Chondrocyte (in vitro differentiated cells): Measurements from ENCODE around the gene TEX35. TPM values are rescaled to one million over a fixed set of nuclear protein-coding genes. Genes with fewer than 3 reads are reported as not detected.
A peak's percentile ranks its signal among the peaks of the same experiment; 100 is the strongest.

ENCODE experiments used
- DNase-seq: peaks from one replicate; pipeline ENCODE4 v3.0.0; 2021; ENCODE audit warnings: mixed read lengths, low spot score
- H3K27ac Mint-ChIP-seq: one replicate; pipeline ENCODE4 v1.8.0; 2021; ENCODE audit warnings: mild to moderate bottlenecking, moderate library complexity, mixed read lengths; ENCODE audit not compliant: unreplicated experiment
- H3K27me3 Mint-ChIP-seq: 2 replicates; pipeline ENCODE4 v1.8.0; 2021; ENCODE audit warnings: low read depth, mixed read lengths
- H3K36me3 Mint-ChIP-seq: 2 replicates; pipeline ENCODE4 v1.8.0; 2021; ENCODE audit warnings: low read depth, mixed read lengths
- H3K4me1 Mint-ChIP-seq: 2 replicates; pipeline ENCODE4 v1.8.0; 2021; ENCODE audit warnings: low read depth, mild to moderate bottlenecking, mixed read lengths
- H3K4me3 Mint-ChIP-seq: one replicate; pipeline ENCODE4 v1.8.0; 2021; ENCODE audit warnings: mild to moderate bottlenecking, moderate library complexity, mixed read lengths; ENCODE audit not compliant: unreplicated experiment
- H3K9me3 Mint-ChIP-seq: 2 replicates; pipeline ENCODE4 v1.8.0; 2021; ENCODE audit warnings: low read depth, mixed read lengths
- total RNA-seq: library from RNA; stranded (reverse); gene quantifications from 3 replicates; pipeline ENCODE4 v1.2.1, GENCODE V29; 2021
- TF ChIP-seq, protein P1 (sequence below): fragments of 200-600 bp; sonication (generic); IDR thresholded peaks from 2 replicates; pipeline ENCODE4 v1.5.0; 2021; ENCODE audit warnings: antibody characterized with exemption, mild to moderate bottlenecking, moderate library complexity

TEX35 gene
- total RNA-seq, 1 donor from 2014 or later: not detected

DNA sequence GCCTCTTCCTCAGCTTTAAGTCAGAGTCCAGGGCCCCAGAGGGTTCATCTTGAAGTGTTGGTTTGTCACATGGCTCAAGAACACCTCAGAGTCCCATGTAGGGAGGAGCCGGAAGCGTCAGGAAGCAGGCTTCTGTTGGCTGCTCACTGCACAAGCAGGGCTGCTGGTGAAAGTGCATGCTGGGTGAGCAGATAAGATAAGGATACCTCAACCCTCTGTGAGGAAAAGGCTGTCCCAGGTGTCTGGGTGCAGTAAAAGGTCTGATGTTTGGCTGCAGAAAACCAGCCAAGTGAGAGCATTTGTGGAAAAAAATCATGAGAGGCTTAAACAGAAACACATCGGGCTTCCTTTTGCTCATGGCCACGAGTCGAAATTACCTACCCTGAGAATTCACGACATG, 6.2 kb upstream of the TEX35 start:
- no peaks in the 10 kb centered on the region for H3K4me1 Mint-ChIP-seq
- H3K4me3 Mint-ChIP-seq: no peak overlapping the region
- H3K27ac Mint-ChIP-seq: no peak overlapping the region
- no peaks in the 10 kb centered on the region for H3K27me3 Mint-ChIP-seq
- no peak for DNase-seq
- no peaks in the 10 kb centered on the region for H3K36me3 Mint-ChIP-seq
- no peaks in the 10 kb centered on the region for H3K9me3 Mint-ChIP-seq
- TF ChIP-seq, protein P1, sequence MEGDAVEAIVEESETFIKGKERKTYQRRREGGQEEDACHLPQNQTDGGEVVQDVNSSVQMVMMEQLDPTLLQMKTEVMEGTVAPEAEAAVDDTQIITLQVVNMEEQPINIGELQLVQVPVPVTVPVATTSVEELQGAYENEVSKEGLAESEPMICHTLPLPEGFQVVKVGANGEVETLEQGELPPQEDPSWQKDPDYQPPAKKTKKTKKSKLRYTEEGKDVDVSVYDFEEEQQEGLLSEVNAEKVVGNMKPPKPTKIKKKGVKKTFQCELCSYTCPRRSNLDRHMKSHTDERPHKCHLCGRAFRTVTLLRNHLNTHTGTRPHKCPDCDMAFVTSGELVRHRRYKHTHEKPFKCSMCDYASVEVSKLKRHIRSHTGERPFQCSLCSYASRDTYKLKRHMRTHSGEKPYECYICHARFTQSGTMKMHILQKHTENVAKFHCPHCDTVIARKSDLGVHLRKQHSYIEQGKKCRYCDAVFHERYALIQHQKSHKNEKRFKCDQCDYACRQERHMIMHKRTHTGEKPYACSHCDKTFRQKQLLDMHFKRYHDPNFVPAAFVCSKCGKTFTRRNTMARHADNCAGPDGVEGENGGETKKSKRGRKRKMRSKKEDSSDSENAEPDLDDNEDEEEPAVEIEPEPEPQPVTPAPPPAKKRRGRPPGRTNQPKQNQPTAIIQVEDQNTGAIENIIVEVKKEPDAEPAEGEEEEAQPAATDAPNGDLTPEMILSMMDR: no peak

DNA sequence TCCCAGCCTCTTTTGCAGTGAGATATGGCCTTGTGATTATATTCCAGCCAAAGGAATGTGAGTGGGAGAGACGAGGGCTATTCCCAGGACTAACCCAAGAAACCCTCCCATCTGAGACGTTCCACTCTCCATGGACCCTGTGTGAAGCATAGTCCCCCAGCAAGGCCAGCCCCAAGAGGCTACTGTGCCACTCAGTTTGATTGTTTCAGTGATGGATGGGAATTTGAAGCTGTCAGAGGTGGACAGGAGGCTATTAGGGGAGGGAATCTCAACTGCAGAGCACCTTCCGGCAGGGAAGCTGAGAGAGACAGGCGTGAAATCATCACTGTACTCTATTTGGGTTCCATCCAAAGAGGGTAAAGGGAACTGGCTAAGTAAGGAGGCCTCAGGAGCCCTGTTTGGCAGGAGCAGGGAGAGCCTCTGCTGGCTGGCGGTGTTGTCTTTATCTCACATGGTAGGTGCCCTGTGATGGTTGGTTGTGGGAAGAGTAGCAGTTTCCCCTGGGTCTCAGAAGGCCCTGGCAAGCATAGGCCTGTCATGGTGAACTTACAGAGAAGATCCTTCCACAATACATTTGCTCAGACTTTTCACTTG, 3.4 kb upstream of the TEX35 start:
- DNase-seq: no peak

DNA sequence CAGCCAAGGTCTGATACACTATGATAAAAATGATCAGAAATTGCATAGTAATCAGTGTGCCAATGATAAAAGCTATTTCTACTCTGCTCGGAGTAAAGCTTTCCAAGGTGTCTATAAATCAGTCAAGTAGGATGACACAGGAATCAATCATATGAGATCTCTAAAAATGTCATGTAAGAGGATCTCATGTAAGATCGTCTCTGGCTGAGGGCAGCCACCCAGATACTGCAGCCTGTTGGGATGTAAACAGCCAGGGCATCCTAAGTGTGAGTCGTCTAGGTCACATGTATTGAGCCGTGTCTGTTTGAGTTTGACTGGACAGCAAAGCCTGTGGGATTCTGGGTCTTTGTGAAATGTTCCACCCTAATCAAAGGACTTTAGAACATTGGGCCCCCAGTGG, 2.8 kb upstream of the TEX35 start:
- H3K27me3 Mint-ChIP-seq: no peaks in the 10 kb centered on the region
- no peaks in the 10 kb centered on the region for H3K4me1 Mint-ChIP-seq
- H3K4me3 Mint-ChIP-seq: no peak overlapping the region
- DNase-seq: no peak
- H3K9me3 Mint-ChIP-seq: no peaks in the 10 kb centered on the region
- TF ChIP-seq, protein P1: no peak
- H3K27ac Mint-ChIP-seq: no peak overlapping the region
- no peaks in the 10 kb centered on the region for H3K36me3 Mint-ChIP-seq

More for the DNA sequence above, 3.4 kb upstream of the TEX35 start:
- Mint-ChIP-seq H3K4me1 (no peaks in the 10 kb centered on the region), H3K36me3 (no peaks in the 10 kb centered on the region), H3K27ac (no peak overlapping the region), H3K9me3 (no peaks in the 10 kb centered on the region), H3K4me3 (no peak overlapping the region), H3K27me3 (no peaks in the 10 kb centered on the region)
- TF ChIP-seq, protein P1: no peak

DNA sequence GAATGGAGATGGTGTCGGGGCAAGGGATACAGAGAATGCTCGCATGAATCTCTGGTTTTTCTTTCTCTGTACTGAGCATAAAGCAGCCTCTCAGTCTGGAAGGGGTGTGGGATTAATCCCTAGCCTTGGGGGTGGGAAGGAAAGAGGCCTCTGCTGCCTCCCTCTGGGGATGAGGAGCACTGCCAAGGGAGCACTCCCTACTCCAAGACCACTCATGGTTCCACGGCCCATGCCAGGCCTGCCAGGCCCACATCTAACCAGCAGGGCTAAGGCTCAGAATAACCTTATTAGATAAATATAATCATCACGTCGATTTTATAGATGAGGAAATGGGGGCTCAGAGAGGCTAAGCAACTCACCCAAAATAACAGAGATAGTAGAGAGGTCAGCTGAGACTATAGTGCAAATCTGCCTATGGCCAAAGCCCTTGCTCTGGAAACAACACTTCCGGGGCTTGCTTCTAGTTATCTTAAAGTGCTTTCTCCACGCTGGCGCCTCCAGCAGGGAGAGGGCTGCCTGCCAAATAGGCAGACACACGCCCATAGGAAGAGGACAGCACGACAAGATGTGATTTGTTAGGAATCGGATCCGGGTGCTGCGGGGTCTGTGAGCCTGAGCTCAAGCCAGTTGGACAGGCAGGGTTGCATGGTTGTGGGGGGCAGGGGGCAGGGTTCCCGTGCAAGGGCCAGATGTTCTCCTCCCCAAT, 522 bp downstream of the TEX35 start:
- Mint-ChIP-seq H3K9me3 (no peaks in the 10 kb centered on the region), H3K4me1 (no peaks in the 10 kb centered on the region), H3K4me3 (no peak overlapping the region), H3K27ac (no peak overlapping the region), H3K27me3 (no peaks in the 10 kb centered on the region), H3K36me3 (no peaks in the 10 kb centered on the region)
- no peak for DNase-seq
- TF ChIP-seq, protein P1: peak; percentile 28

DNA sequence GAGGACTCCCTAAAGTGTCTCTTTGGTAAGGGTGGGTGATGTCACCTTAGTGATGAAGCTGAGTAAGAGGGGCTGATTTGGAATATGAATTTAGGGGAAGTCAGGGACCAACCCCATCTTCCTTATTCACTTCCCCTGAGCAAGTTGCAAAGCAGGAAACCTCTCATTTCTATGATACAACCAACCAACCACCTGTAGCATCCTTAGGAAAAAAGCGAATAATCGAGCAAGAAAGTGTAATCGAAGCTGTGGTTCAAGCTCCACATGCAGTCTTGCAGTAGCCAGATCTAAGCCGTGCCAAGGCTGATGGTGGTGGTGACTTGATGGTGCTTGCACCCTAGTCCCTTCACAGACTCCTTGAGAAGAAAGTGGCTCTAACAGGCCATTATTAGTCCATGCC, 3.2 kb downstream of the TEX35 start:
- no peaks in the 10 kb centered on the region for H3K9me3 Mint-ChIP-seq
- DNase-seq: no peak
- no peak overlapping the region for H3K4me3 Mint-ChIP-seq
- TF ChIP-seq, protein P1: no peak
- no peaks in the 10 kb centered on the region for H3K36me3 Mint-ChIP-seq
- H3K27me3 Mint-ChIP-seq: no peaks in the 10 kb centered on the region
- H3K27ac Mint-ChIP-seq: no peak overlapping the region
- H3K4me1 Mint-ChIP-seq: no peaks in the 10 kb centered on the region
